ENCODE data around the gene DNAH12.

DNA sequence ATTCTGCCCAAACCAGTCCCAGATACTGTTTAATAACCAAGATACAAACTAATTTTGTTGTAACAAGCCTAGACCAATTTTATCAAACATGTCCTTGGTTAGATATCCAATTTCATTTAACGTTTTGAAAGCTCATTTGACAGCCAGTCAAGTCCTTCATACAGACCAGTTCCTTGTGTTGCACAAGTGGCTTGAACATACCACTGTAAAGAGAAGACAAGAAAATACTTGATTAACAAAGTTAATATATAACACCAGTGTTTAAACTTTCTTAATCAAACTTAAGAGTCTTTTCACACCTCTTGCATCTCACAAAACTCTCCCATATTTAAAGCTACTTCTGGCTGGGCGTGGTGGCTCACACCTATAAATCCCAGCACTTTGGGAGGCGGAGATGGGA, 28.0 kb upstream of the DNAH12 start:
- no peak for TF ChIP-seq EZH2 (IDR thresholded peaks at IDR 0.05; ENCODE audit: insufficient read depth, poor library complexity, severe bottlenecking)
- TF ChIP-seq EZH2phosphoT487 (IDR thresholded peaks at IDR 0.05; ENCODE audit: insufficient read depth, low read depth) = no peak
